ENCODE measurements around the gene CTSF. TPM values are rescaled to one million over a fixed set of nuclear protein-coding genes. Genes with fewer than 3 reads are reported as not detected.

Gene CTSF
- total RNA-seq, 1 experiment from 2014 or later = 0.98 TPM

DNA sequence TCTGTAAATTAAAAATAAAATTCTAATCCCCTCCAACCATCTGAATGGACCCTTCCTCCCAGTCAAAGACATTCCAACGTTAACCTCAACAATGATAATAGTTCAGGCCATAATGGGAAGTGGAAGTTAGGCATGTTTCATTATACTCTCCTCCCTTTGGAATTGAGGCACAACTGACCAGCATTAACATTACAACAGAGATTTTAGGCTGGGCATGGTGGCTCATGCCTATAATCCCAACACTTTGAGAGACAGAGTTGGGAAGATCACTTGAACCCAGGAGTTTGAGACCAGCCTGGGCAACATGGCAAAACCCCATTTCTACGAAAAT, 2.4 kb upstream of the CTSF start:
- Histone ChIP-seq H3K4me1 (ENCODE audit: insufficient read depth, low read length) (peaks cover 11% of the 10 kb centered on the region), H3K56ac (ENCODE audit: insufficient read length, low read depth, low read length) (no peak overlapping the region), H3T11ph (ENCODE audit: low read length) (no peak overlapping the region), H3K23ac (ENCODE audit: insufficient read length, low read depth, low read length) (no peak overlapping the region), H2BK15ac (ENCODE audit: low read depth, low read length) (no peak overlapping the region), H3K27me3 (ENCODE audit: insufficient read depth, low read length) (no peaks in the 10 kb centered on the region), H4K91ac (ENCODE audit: insufficient read length, low read depth, low read length) (no peak overlapping the region), H2BK20ac (ENCODE audit: low read depth, low read length, poor library complexity, severe bottlenecking) (no peak overlapping the region), H2AFZ (ENCODE audit: low read length) (no peak overlapping the region), H3K27ac (ENCODE audit: insufficient read length, low read depth, low read length) (no peak overlapping the region), H4K5ac (ENCODE audit: insufficient read length, low read depth, low read length) (no peak overlapping the region), H3K14ac (ENCODE audit: insufficient read depth, low read length) (no peak overlapping the region), H3K4me2 (ENCODE audit: insufficient read depth, insufficient read length, low read length) (no peak overlapping the region), H2BK5ac (ENCODE audit: insufficient read length, low read length) (no peak overlapping the region), H3K9me3 (ENCODE audit: control insufficient read depth, low read depth, low read length) (no peaks in the 10 kb centered on the region), H3K9ac (ENCODE audit: extremely low read depth, insufficient read length, low read length) (no peak overlapping the region), H3K79me1 (ENCODE audit: insufficient read depth, low read depth, low read length, poor library complexity, severe bottlenecking) (no peaks in the 10 kb centered on the region), H2BK12ac (ENCODE audit: insufficient read length, low read depth, low read length) (no peak overlapping the region), H3K23me2 (ENCODE audit: insufficient read length, low read depth, low read length, poor library complexity, severe bottlenecking) (no peaks in the 10 kb centered on the region), H4K8ac (replicated peaks; ENCODE audit: insufficient read length, low read depth, low read length) (no peak overlapping the region), H2BK120ac (ENCODE audit: low read depth, low read length, poor library complexity, severe bottlenecking) (no peak overlapping the region), H3K18ac (ENCODE audit: insufficient read length, low read depth, low read length) (peak overlapping the region; percentile 37), H4K20me1 (ENCODE audit: control insufficient read depth, insufficient read depth, insufficient read length) (no peaks in the 10 kb centered on the region), H3K79me2 (ENCODE audit: insufficient read depth, low read length) (no peaks in the 10 kb centered on the region), H3K4ac (ENCODE audit: low read depth, low read length) (no peak overlapping the region), H2AK5ac (ENCODE audit: insufficient read length, low read length) (no peak overlapping the region)
- Mint-ChIP-seq H3K27ac (peak overlapping the region; percentile 96 to 100 (median 98)), H3K36me3 (ENCODE audit: insufficient read depth in 1 of 3, low read depth in 3 of 3) (peaks cover 22 to 29% (median 24%) of the 10 kb centered on the region in 3 experiments), H3K9me3 (peaks cover 31 to 38% of the 10 kb centered on the region in 2 experiments), H3K4me3 (no peak overlapping the region), H3K27me3 (ENCODE audit: low read depth) (peaks cover 11% of the 10 kb centered on the region), H3K4me1 (peaks cover 35 to 46% of the 10 kb centered on the region in 2 experiments)
- TF ChIP-seq CTCF (conservative IDR thresholded peaks at IDR 0.05) = no peak
- no CpG with 5 or more reads among the region's 2 CpGs for WGBS (ENCODE audit: extremely low coverage, insufficient read length, low lambda C conversion rate)
- DNase-seq = no peak
